Uterus (tissue), 2 donors: ENCODE measurements around the gene CYSTM1.

Experiments used
- CTCF ChIP-seq, 4 experiments: fragments of 200-600 bp in 2 of 4; fragments of 450-650 bp in 2 of 4; sonication (generic) in 2 of 4; IDR thresholded peaks; one replicate each; pipeline ENCODE4 v1.5.1; 2016 to 2019; ENCODE audit warnings: antibody characterized with exemption in 4 of 4, mild to moderate bottlenecking in 2 of 4, moderate library complexity in 1 of 4
- POLR2A ChIP-seq, 2 donors: fragments of 450-650 bp; IDR thresholded peaks; one replicate each; pipeline ENCODE4 v1.6.1; 2016; ENCODE audit warnings: antibody characterized with exemption in 2 of 2, mild to moderate bottlenecking in 1 of 2, moderate library complexity in 1 of 2

DNA sequence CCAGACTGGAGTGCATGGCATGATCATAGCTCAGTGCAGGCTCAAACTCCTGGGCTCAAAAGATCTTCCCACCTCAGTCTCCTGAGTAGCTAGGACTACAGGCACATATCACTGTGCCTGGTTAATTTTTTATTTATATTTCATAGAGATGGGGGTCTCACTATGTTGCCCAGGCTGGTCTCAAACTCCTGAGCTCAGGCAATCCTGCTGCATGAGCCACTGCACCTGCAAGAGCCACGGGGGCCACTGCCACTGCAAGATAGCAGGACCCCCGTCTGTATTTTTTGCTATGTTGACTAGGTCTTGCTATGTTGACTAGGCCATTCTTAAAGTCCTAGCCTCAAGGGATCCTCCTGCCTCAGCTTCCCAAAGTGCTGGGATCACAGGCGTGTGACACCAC is 6.5 kb downstream of the CYSTM1 start:
- TF ChIP-seq CTCF (IDR thresholded peaks at IDR 0.05) (no peak), POLR2A (IDR thresholded peaks at IDR 0.05) (no peak)
